PFSK-1 (cell line): ENCODE measurements around the gene MAP4K5.

ENCODE experiments used
- FOXP2 ChIP-seq: optimal IDR thresholded peaks from 2 replicates; pipeline ENCODE3; 2011; ENCODE audit warnings: borderline replicate concordance, control low read depth, inconsistent platforms; ENCODE audit not compliant: insufficient read depth; ENCODE audit errors: extremely low read length, extremely low read depth
- POLR2AphosphoS5 ChIP-seq: IDR thresholded peaks from 2 replicates; pipeline ENCODE4 v1.6.1; 2012; ENCODE audit warnings: low read depth, mild to moderate bottlenecking, control low read depth, low read length, moderate library complexity
- REST ChIP-seq, 2 experiments: IDR thresholded peaks; 2 replicates each; pipeline versions ENCODE4 v1.6.1 to v1.8.0; 2011 to 2012; ENCODE audit warnings: low read depth in 2 of 2, low read length in 2 of 2, control low read depth in 1 of 2, inconsistent platforms in 1 of 2, mild to moderate bottlenecking in 1 of 2, moderate library complexity in 1 of 2; ENCODE audit not compliant: insufficient read depth in 1 of 2
- SIN3A ChIP-seq: IDR thresholded peaks from 2 replicates; pipeline ENCODE4 v1.6.1; 2012; ENCODE audit warnings: mild to moderate bottlenecking, low read length, moderate library complexity, borderline replicate concordance; ENCODE audit not compliant: insufficient read depth
- TAF1 ChIP-seq: IDR thresholded peaks from 2 replicates; pipeline ENCODE4 v1.6.1; 2012; ENCODE audit warnings: low read length, control low read depth, borderline replicate concordance; ENCODE audit not compliant: insufficient read depth

The MAP4K5 gene

GRCh38 chr14:50534997-50535396 lies 2.6 kb upstream of the MAP4K5 start:
- TF ChIP-seq TAF1: no peak
- no peak for TF ChIP-seq POLR2AphosphoS5
- no peak for TF ChIP-seq SIN3A
- no peak for TF ChIP-seq REST (IDR thresholded peaks at IDR 0.05; ENCODE audit: insufficient read depth in 1 of 2, low read depth in 2 of 2, low read length in 2 of 2)
- no peak for TF ChIP-seq FOXP2

GRCh38 chr14:50534416-50534815 lies 2.0 kb upstream of the MAP4K5 start:
- TF ChIP-seq FOXP2 (no peak), TAF1 (no peak), REST (IDR thresholded peaks at IDR 0.05; ENCODE audit: insufficient read depth in 1 of 2, low read depth in 2 of 2, low read length in 2 of 2) (no peak), SIN3A (no peak), POLR2AphosphoS5 (no peak)

GRCh38 chr14:50533806-50534205 lies 1.4 kb upstream of the MAP4K5 start:
- no peak for TF ChIP-seq REST (IDR thresholded peaks at IDR 0.05; ENCODE audit: insufficient read depth in 1 of 2, low read depth in 2 of 2, low read length in 2 of 2)
- no peak for TF ChIP-seq TAF1
- TF ChIP-seq POLR2AphosphoS5: no peak
- TF ChIP-seq FOXP2: no peak
- TF ChIP-seq SIN3A: no peak

- TF ChIP-seq REST (IDR thresholded peaks at IDR 0.05; ENCODE audit: insufficient read depth in 1 of 2, low read depth in 2 of 2, low read length in 2 of 2): no peak
- TF ChIP-seq TAF1: no peak
- no peak for TF ChIP-seq SIN3A
- TF ChIP-seq POLR2AphosphoS5: no peak
- TF ChIP-seq FOXP2: no peak
These were observed 904 bp upstream of the MAP4K5 start for GRCh38 chr14:50533241-50533705.
